Upper lobe of right lung (tissue), 1 donor: ENCODE results near the gene LRRC34. TPM values are rescaled to one million over a fixed set of nuclear protein-coding genes. Genes with fewer than 3 reads are reported as not detected.

Experiments used
- ATAC-seq: fragments of 200-7000 bp; cut with Tn5 transposase; one replicate; pipeline ENCODE4 v1.9.1; 2020; ENCODE audit warnings: mild to moderate bottlenecking, moderate library complexity
- DNase-seq: peaks from one replicate; pipeline ENCODE4 v3.0.0-alpha.2; 2020
- H3K27ac ChIP-seq: fragments of 200-600 bp; one replicate; pipeline ENCODE4 v1.8.0; 2022
- H3K27me3 ChIP-seq: fragments of 200-600 bp; one replicate; pipeline ENCODE4 v1.8.0; 2022; ENCODE audit warnings: mild to moderate bottlenecking
- H3K36me3 ChIP-seq: fragments of 200-600 bp; one replicate; pipeline ENCODE4 v1.8.0; 2022
- H3K4me1 ChIP-seq: fragments of 200-600 bp; one replicate; pipeline ENCODE4 v1.8.0; 2022
- H3K4me3 ChIP-seq: fragments of 200-600 bp; one replicate; pipeline ENCODE4 v1.8.0; 2022; ENCODE audit warnings: mild to moderate bottlenecking
- H3K9me3 ChIP-seq: fragments of 200-600 bp; one replicate; pipeline ENCODE4 v1.8.0; 2022
- CTCF ChIP-seq: fragments of 200-600 bp; IDR thresholded peaks from one replicate; pipeline ENCODE4 v1.8.0; 2022; ENCODE audit warnings: antibody characterized with exemption
- intact Hi-C: fragments of 100-400 bp; cut with DNase I; formaldehyde crosslinking; loops from one replicate; pipeline ENCODE4 v1.11.0; 2022
- total RNA-seq: library from RNA; stranded (reverse); fragmentation: NEBNext Ultra II Directional; extraction: Animal tissue kit (Norgen Biotek cat#: 25700); gene quantifications from one replicate; pipeline ENCODE4 v1.2.1, GENCODE V29; 2021
- donor health status: DM: no; HTN: yes; CAD: no; lungs with severe emphysema.

Gene LRRC34
- total RNA-seq, 1 donor from 2014 or later = 0.98 TPM

DNA sequence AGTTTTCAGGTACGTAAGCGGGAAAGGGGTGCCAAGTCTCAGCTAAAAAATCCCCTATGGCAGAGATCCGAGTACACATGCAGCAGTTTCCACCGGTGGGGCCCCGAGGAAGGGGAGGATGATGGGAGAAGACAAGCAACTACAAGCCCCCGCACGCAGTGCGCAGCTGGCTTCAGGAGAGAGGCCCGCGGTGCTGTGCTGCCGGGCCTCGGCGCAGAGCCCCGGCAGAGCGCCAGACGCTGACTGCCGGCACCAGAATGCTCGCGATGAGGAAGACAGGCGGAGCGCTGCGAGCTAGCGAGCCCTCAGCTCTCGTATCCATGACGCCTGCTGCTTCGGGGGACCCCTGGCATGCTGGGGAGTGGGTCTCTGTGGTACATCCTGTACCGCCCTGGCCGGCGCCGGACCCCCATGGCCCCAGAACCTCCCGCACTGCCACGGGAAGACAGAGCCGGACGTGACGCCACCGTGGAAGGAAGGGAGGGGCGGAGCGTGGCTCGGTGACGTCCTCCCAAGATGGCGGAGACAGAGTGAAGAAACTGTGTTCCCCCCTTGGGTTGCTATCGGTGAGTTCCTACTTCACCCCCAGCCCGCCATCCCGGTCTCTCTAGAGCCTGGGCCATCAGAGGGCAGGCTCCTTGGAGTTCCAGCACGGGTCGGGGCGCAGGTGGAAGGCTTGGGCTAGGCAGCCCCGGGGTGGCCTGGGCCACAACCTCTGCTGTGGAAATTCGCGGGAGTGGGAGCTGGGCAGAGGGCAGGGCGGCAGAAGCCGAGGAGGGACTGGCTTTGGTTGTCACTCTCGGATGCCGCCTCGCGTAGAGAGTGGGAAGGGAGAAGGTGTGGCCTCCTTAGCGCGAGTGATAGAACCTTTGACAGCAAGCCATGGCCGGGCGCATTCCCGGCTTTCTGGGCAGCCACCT is 39.5 kb downstream of the LRRC34 start, which contains the start of gene MYNN:
TSS of gene MYNN (plus strand) at position 500 of the 920 bp plus-strand sequence. CDS start 900 bp downstream, outside the sequence.
- Histone ChIP-seq H3K4me1 (peaks cover 23% of the 10 kb centered on the region), H3K27me3 (no peaks in the 10 kb centered on the region), H3K4me3 (peak within 1 kb of the TSS; percentile 93), H3K9me3 (no peaks in the 10 kb centered on the region), H3K36me3 (peaks cover 32% of the 10 kb centered on the region), H3K27ac (peak within 1 kb of the TSS; percentile 100)
- TF ChIP-seq CTCF = peak; percentile 28
- peak; percentile 96 for DNase-seq
- peak; percentile 95 for ATAC-seq
- intact Hi-C loops = no loop called here

- DNase-seq = peak; percentile 83
Measured at GRCh38 chr3:169772305-169772896, 40.3 kb downstream of the LRRC34 start.

GRCh38 chr3:169771497-169772304 is 41.0 kb downstream of the LRRC34 start:
- no peaks in the 10 kb centered on the region for H3K9me3 ChIP-seq
- no peak for TF ChIP-seq CTCF
- peak overlapping the region; percentile 93 for H3K4me3 ChIP-seq
- intact Hi-C loops = no loop called here
- H3K4me1 ChIP-seq = peaks cover 23% of the 10 kb centered on the region
- DNase-seq (no peak), ATAC-seq (no peak)
- peak overlapping the region; percentile 100 for H3K27ac ChIP-seq
- H3K36me3 ChIP-seq = peaks cover 18% of the 10 kb centered on the region
- H3K27me3 ChIP-seq = no peaks in the 10 kb centered on the region

More at GRCh38 chr3:169772305-169772896, 40.3 kb downstream of the LRRC34 start:
- peak overlapping the region; percentile 93 for H3K4me3 ChIP-seq
- no peaks in the 10 kb centered on the region for H3K9me3 ChIP-seq
- intact Hi-C loops = no loop called here
- H3K36me3 ChIP-seq = peaks cover 25% of the 10 kb centered on the region
- H3K27ac ChIP-seq = peak overlapping the region; percentile 100
- ATAC-seq = peak; percentile 63
- no peak for TF ChIP-seq CTCF
- H3K4me1 ChIP-seq = peaks cover 23% of the 10 kb centered on the region
- H3K27me3 ChIP-seq = no peaks in the 10 kb centered on the region

GRCh38 chr3:169769287-169770181 is 43.2 kb downstream of the LRRC34 start, which contains the start of gene ACTRT3:
ACTRT3 (minus strand) TSS chr3:169769561; CDS start chr3:169769520, 41 bp downstream.
- Histone ChIP-seq H3K9me3 (no peaks in the 10 kb centered on the region), H3K36me3 (no peaks in the 10 kb centered on the region), H3K4me1 (peaks cover 8% of the 10 kb centered on the region), H3K27me3 (no peaks in the 10 kb centered on the region), H3K4me3 (peak within 1 kb of the TSS; percentile 53), H3K27ac (peak within 1 kb of the TSS; percentile 80)
- no peak for TF ChIP-seq CTCF
- intact Hi-C loops = no loop called here
- ATAC-seq (peak; percentile 36), DNase-seq (peak; percentile 87)
